GM23338 (cell line): ENCODE measurements around the gene CHCT1. TPM values are rescaled to one million over a fixed set of nuclear protein-coding genes. Genes with fewer than 3 reads are reported as not detected.
A peak's percentile ranks its signal among the peaks of the same experiment; 100 is the strongest.

Source experiments
- ATAC-seq: fragments of 200-7000 bp; cut with Tn5 transposase; 3 replicates; pipeline ENCODE4 v1.9.1; 2020
- DNase-seq: peaks from one replicate; pipeline ENCODE4 v3.0.0-alpha.2; 2015; ENCODE audit warnings: low spot score
- H2AFZ ChIP-seq: fragments of 200-600 bp; sonication (generic); 2 replicates; pipeline ENCODE4 v1.8.0; 2016; ENCODE audit warnings: antibody characterized with exemption, mild to moderate bottlenecking, moderate library complexity
- H3F3A ChIP-seq: fragments of 200-600 bp; sonication (generic); replicated peaks from 2 replicates; pipeline ENCODE4 v1.8.0; 2017; ENCODE audit warnings: antibody characterized with exemption, mixed run types, low read depth
- H3K27ac ChIP-seq: fragments of 200-600 bp; sonication (generic); 2 replicates; pipeline ENCODE4 v1.6.1; 2016; ENCODE audit warnings: low read depth
- H3K27me3 ChIP-seq: fragments of 200-600 bp; sonication (generic); 2 replicates; pipeline ENCODE4 v1.8.0; 2016; ENCODE audit warnings: mild to moderate bottlenecking, mixed run types, moderate library complexity; ENCODE audit not compliant: insufficient read depth
- H3K36me3 ChIP-seq: fragments of 200-600 bp; sonication (generic); 2 replicates; pipeline ENCODE4 v1.8.0; 2016; ENCODE audit warnings: mild to moderate bottlenecking; ENCODE audit not compliant: insufficient read depth
- H3K4me1 ChIP-seq: fragments of 200-600 bp; sonication (generic); 2 replicates; pipeline ENCODE4 v1.8.0; 2016; ENCODE audit warnings: mild to moderate bottlenecking, moderate library complexity; ENCODE audit not compliant: insufficient read depth
- H3K4me2 ChIP-seq: fragments of 200-600 bp; sonication (generic); 2 replicates; pipeline ENCODE4 v1.7.1; 2017; ENCODE audit warnings: mixed run types
- H3K4me3 ChIP-seq: fragments of 200-600 bp; sonication (generic); 2 replicates; pipeline ENCODE4 v1.6.1; 2016; ENCODE audit warnings: mixed run types
- H3K79me2 ChIP-seq: fragments of 200-600 bp; sonication (generic); replicated peaks from 2 replicates; pipeline ENCODE4 v1.8.0; 2017; ENCODE audit warnings: mild to moderate bottlenecking; ENCODE audit not compliant: insufficient read depth
- H3K9me2 ChIP-seq: fragments of 200-600 bp; sonication (generic); 2 replicates; pipeline ENCODE4 v1.8.0; 2017; ENCODE audit not compliant: insufficient read depth
- H4K20me1 ChIP-seq: fragments of 200-600 bp; sonication (generic); replicated peaks from 2 replicates; pipeline ENCODE4 v1.8.0; 2017; ENCODE audit warnings: mild to moderate bottlenecking; ENCODE audit not compliant: insufficient read depth
- H3K27ac Mint-ChIP-seq: 2 replicates; pipeline ENCODE4 v1.8.0; 2020; ENCODE audit warnings: inconsistent platforms, mild to moderate bottlenecking, moderate library complexity, mixed read lengths
- H3K27me3 Mint-ChIP-seq: 3 replicates; pipeline ENCODE4 v1.8.0; 2022; ENCODE audit warnings: low read depth, mild to moderate bottlenecking, moderate library complexity, mixed read lengths, inconsistent platforms; ENCODE audit not compliant: insufficient read depth, poor library complexity
- H3K36me3 Mint-ChIP-seq: 3 replicates; pipeline ENCODE4 v1.8.0; 2021; ENCODE audit warnings: low read depth, mild to moderate bottlenecking, inconsistent platforms, moderate library complexity, mixed read lengths
- H3K4me1 Mint-ChIP-seq: 3 replicates; pipeline ENCODE4 v1.8.0; 2020; ENCODE audit warnings: mild to moderate bottlenecking, inconsistent platforms, mixed read lengths
- H3K4me3 Mint-ChIP-seq: 3 replicates; pipeline ENCODE4 v1.8.0; 2021; ENCODE audit warnings: moderate library complexity, mild to moderate bottlenecking, inconsistent platforms, mixed read lengths
- H3K9me3 Mint-ChIP-seq: 3 replicates; pipeline ENCODE4 v1.8.0; 2020; ENCODE audit warnings: moderate library complexity, mild to moderate bottlenecking, inconsistent platforms, mixed read lengths
- CREB1 ChIP-seq: fragments of 250-450 bp; sonication (Bioruptor Pico); IDR thresholded peaks from 2 replicates; pipeline ENCODE4 v1.5.0; 2020; ENCODE audit warnings: low read depth, mild to moderate bottlenecking, moderate library complexity
- CTCF ChIP-seq, 2 experiments: fragments of 200-600 bp in 1 of 2; sonication (generic) in 1 of 2; conservative IDR thresholded peaks; 2 replicates each; pipeline versions ENCODE4 v1.5.1 to v1.6.1; 2016 to 2017; ENCODE audit warnings: antibody characterized with exemption in 2 of 2, low read depth in 2 of 2, mild to moderate bottlenecking in 2 of 2, moderate library complexity in 1 of 2
- ETS1 ChIP-seq: IDR thresholded peaks from 2 replicates; pipeline ENCODE4 v1.6.1; 2016; ENCODE audit warnings: antibody characterized with exemption
- EZH2 ChIP-seq: fragments of 200-600 bp; sonication (generic); IDR thresholded peaks from one replicate; pipeline ENCODE4 v1.8.0; 2017; ENCODE audit warnings: antibody characterized with exemption, mild to moderate bottlenecking, low read depth; ENCODE audit not compliant: unreplicated experiment
- EZH2phosphoT487 ChIP-seq: fragments of 200-600 bp; sonication (generic); IDR thresholded peaks from one replicate; pipeline ENCODE4 v1.8.1; 2018; ENCODE audit warnings: antibody characterized with exemption; ENCODE audit not compliant: unreplicated experiment
- JUNB ChIP-seq: IDR thresholded peaks from one replicate; pipeline ENCODE4 v1.6.1; 2016; ENCODE audit warnings: antibody characterized with exemption; ENCODE audit not compliant: unreplicated experiment
- ZNF114 ChIP-seq: fragments of 250-450 bp; sonication (Bioruptor Pico); IDR thresholded peaks from 2 replicates; pipeline ENCODE4 v1.5.0; 2020; ENCODE audit warnings: mild to moderate bottlenecking, moderate library complexity
- ZNF331 ChIP-seq: fragments of 250-450 bp; sonication (Bioruptor Pico); IDR thresholded peaks from 2 replicates; pipeline ENCODE4 v1.5.0; 2020; ENCODE audit warnings: low read depth, mild to moderate bottlenecking, moderate library complexity
- ZNF462 ChIP-seq: fragments of 250-450 bp; sonication (Bioruptor Pico); IDR thresholded peaks from 2 replicates; pipeline ENCODE4 v1.5.0; 2020; ENCODE audit warnings: mild to moderate bottlenecking, moderate library complexity
- polyA plus RNA-seq: library from polyadenylated mRNA; unstranded; fragments of >200 nt; fragmentation: Nextera tagmentation; extraction: Ambion mirVana; gene quantifications from 2 replicates; pipeline ENCODE4 v1.2.1, GENCODE V29; 2016
- total RNA-seq: library from RNA; depleted of rRNA; stranded (reverse); fragments of >200 nt; shearing (Covaris generic); gene quantifications from 2 replicates; pipeline ENCODE4 v1.2.3, GENCODE V29; 2014

Gene CHCT1
- total and polyA plus RNA-seq, 2 experiments from 2014 or later: 0.61 TPM; not detected in 1

- TF ChIP-seq ZNF462 (CRISPR knock-in tag) (no peak), JUNB (no peak), ZNF331 (CRISPR knock-in tag) (no peak), EZH2phosphoT487 (no peak)
Measured at GRCh38 chr17:60436676-60437075, 14.4 kb downstream of the CHCT1 start (continued).

- no peaks in the 10 kb centered on the region for H3K27me3 ChIP-seq
- TF ChIP-seq EZH2 (no peak), CTCF (conservative IDR thresholded peaks at IDR 0.05; ENCODE audit: low read depth in 2 of 2) (no peak), ETS1 (no peak), CREB1 (no peak), EZH2phosphoT487 (no peak), ZNF114 (CRISPR knock-in tag) (no peak)
- Mint-ChIP-seq H3K9me3 (peaks cover 10% of the 10 kb centered on the region; the same call in 2 of the 3 replicates), H3K27me3 (peaks cover 4% of the 10 kb centered on the region), H3K4me1 (peaks cover 5% of the 10 kb centered on the region), H3K36me3 (no peaks in the 10 kb centered on the region), H3K27ac (peak overlapping the region; percentile 60), H3K4me3 (no peak overlapping the region)
- no peak overlapping the region for H3K27ac ChIP-seq
- H2AFZ ChIP-seq: peak overlapping the region; percentile 12; the same call in 1 of the 2 replicates
- H3K36me3 ChIP-seq: no peaks in the 10 kb centered on the region
- no peak overlapping the region for H3K4me3 ChIP-seq
- H4K20me1 ChIP-seq: no peaks in the 10 kb centered on the region
- ATAC-seq (no peak), DNase-seq (no peak)
- no peaks in the 10 kb centered on the region for H3K9me2 ChIP-seq
- H3K79me2 ChIP-seq: no peaks in the 10 kb centered on the region
- peaks cover 6% of the 10 kb centered on the region; the same call in 1 of the 2 replicates for H3K4me1 ChIP-seq
- H3K4me2 ChIP-seq: peak overlapping the region; percentile 56
- no peaks in the 10 kb centered on the region for H3F3A ChIP-seq
Measured at GRCh38 chr17:60439501-60439900, 17.2 kb downstream of the CHCT1 start.
